ENCODE data around the gene TANGO2.

Gene TANGO2

DNA sequence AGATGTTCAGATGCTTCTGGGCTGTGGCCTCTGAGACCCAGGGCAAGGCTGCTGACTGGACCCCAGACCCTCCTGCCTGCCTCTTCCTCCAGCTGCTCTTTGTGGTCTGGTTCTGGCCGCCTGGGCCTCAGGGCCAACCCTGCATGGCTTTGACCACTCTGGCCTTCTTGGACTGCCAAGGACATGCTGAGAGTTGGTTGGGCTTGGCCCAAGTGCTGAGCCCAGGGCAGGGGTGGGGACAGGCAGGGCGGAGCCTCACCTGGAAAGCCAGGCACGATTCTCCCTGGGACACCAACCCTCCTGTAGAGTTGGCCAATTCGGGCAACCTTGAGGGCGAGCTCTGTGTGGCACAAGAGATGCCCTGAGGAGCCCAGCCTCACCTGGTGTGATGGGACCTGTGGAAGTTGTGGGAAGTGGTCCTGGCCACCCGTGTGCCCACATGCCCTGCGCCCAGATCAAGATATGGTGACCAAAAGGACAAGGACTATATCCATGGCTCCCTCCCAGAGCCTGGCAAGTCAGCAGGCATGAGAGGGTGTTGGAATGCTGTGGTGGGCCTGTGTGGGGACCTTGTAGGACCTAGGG lies 11.6 kb downstream of the TANGO2 start:
- TF ChIP-seq TEAD4 (IDR thresholded peaks at IDR 0.05) = no peak
- no peak for TF ChIP-seq TCF12 (IDR thresholded peaks at IDR 0.05; ENCODE audit: low read depth)
- no peak for TF ChIP-seq EGR1 (IDR thresholded peaks at IDR 0.05)
- TF ChIP-seq RAD21 (IDR thresholded peaks at IDR 0.05; ENCODE audit: low read depth) = no peak
- TF ChIP-seq YY1 (IDR thresholded peaks at IDR 0.05; ENCODE audit: low read depth) = no peak
- TF ChIP-seq, protein P1, sequence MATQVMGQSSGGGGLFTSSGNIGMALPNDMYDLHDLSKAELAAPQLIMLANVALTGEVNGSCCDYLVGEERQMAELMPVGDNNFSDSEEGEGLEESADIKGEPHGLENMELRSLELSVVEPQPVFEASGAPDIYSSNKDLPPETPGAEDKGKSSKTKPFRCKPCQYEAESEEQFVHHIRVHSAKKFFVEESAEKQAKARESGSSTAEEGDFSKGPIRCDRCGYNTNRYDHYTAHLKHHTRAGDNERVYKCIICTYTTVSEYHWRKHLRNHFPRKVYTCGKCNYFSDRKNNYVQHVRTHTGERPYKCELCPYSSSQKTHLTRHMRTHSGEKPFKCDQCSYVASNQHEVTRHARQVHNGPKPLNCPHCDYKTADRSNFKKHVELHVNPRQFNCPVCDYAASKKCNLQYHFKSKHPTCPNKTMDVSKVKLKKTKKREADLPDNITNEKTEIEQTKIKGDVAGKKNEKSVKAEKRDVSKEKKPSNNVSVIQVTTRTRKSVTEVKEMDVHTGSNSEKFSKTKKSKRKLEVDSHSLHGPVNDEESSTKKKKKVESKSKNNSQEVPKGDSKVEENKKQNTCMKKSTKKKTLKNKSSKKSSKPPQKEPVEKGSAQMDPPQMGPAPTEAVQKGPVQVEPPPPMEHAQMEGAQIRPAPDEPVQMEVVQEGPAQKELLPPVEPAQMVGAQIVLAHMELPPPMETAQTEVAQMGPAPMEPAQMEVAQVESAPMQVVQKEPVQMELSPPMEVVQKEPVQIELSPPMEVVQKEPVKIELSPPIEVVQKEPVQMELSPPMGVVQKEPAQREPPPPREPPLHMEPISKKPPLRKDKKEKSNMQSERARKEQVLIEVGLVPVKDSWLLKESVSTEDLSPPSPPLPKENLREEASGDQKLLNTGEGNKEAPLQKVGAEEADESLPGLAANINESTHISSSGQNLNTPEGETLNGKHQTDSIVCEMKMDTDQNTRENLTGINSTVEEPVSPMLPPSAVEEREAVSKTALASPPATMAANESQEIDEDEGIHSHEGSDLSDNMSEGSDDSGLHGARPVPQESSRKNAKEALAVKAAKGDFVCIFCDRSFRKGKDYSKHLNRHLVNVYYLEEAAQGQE (IDR thresholded peaks at IDR 0.05; ENCODE audit: low read depth) = no peak
- TF ChIP-seq NFIC (IDR thresholded peaks at IDR 0.05) = no peak
- TF ChIP-seq, protein P2, sequence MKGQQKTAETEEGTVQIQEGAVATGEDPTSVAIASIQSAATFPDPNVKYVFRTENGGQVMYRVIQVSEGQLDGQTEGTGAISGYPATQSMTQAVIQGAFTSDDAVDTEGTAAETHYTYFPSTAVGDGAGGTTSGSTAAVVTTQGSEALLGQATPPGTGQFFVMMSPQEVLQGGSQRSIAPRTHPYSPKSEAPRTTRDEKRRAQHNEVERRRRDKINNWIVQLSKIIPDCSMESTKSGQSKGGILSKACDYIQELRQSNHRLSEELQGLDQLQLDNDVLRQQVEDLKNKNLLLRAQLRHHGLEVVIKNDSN (IDR thresholded peaks at IDR 0.05) = no peak
- TF ChIP-seq, protein P3, sequence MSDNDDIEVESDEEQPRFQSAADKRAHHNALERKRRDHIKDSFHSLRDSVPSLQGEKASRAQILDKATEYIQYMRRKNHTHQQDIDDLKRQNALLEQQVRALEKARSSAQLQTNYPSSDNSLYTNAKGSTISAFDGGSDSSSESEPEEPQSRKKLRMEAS (IDR thresholded peaks at IDR 0.05) = no peak
- TF ChIP-seq TAF1 (IDR thresholded peaks at IDR 0.05; ENCODE audit: low read depth) = no peak
- TF ChIP-seq FOXM1 (IDR thresholded peaks at IDR 0.05; ENCODE audit: borderline replicate concordance, low read depth) = no peak

- TF ChIP-seq CREB1 (IDR thresholded peaks at IDR 0.05; ENCODE audit: low read depth) (no peak), EGR1 (IDR thresholded peaks at IDR 0.05) (no peak), YY1 (IDR thresholded peaks at IDR 0.05; ENCODE audit: low read depth) (no peak), EP300 (IDR thresholded peaks at IDR 0.05; ENCODE audit: borderline replicate concordance) (no peak), FOXM1 (IDR thresholded peaks at IDR 0.05; ENCODE audit: borderline replicate concordance, low read depth) (no peak), ZBTB7A (IDR thresholded peaks at IDR 0.05; ENCODE audit: low read depth) (no peak), TCF12 (IDR thresholded peaks at IDR 0.05; ENCODE audit: low read depth) (no peak)
- TF ChIP-seq, protein P3 (IDR thresholded peaks at IDR 0.05) = no peak
Measured at GRCh38 chr22:20033045-20033706, 12.3 kb downstream of the TANGO2 start.

GRCh38 chr22:20034143-20034542 lies 13.2 kb downstream of the TANGO2 start:
- TF ChIP-seq YY1 (IDR thresholded peaks at IDR 0.05; ENCODE audit: low read depth) (no peak), FOXM1 (IDR thresholded peaks at IDR 0.05; ENCODE audit: borderline replicate concordance, low read depth) (no peak), ZBTB7A (IDR thresholded peaks at IDR 0.05; ENCODE audit: low read depth) (no peak), CREB1 (IDR thresholded peaks at IDR 0.05; ENCODE audit: low read depth) (no peak), NFIC (IDR thresholded peaks at IDR 0.05) (no peak), TEAD4 (IDR thresholded peaks at IDR 0.05) (no peak)
- TF ChIP-seq, protein P2 (IDR thresholded peaks at IDR 0.05) = no peak

DNA sequence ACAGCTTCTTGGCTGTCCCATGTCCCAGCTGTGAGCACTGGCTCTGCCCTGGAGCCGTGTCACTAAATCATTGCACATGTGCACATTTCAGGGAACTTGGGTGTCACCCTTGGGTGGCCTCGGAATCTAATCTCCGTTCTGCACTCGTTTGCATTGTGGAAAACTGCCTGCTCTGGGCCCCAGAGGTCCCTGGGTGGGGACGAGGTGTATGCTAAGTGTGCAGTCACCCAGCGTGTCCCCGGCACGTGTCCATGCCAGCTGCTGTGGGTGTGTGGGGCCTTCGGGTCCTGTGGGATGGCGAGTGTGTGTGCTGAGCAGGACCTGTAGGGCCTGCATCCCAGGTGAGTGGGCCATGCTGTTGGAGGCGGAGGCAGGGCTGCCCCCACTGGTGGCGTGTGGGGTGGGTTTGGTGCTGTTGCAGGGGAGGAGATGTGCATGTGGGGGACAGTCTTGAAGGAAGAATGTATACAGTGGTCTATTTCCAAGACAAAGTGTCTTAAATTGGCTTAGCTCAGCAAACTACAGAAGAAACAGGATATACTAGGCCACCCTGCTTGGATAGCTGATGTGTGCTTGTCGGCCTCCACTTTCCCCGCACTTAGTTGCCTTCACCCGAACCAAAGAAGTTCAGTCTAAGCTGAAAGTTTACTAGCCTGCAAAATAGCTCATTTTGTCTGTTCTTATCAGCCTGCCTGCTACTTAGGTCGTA lies 14.6 kb downstream of the TANGO2 start:
- no peak for TF ChIP-seq CREB1 (IDR thresholded peaks at IDR 0.05; ENCODE audit: low read depth)
- TF ChIP-seq NFIC (IDR thresholded peaks at IDR 0.05) = no peak
- TF ChIP-seq, protein P3 (IDR thresholded peaks at IDR 0.05) = no peak
- no peak for TF ChIP-seq TAF1 (IDR thresholded peaks at IDR 0.05; ENCODE audit: low read depth)
- TF ChIP-seq FOXM1 (IDR thresholded peaks at IDR 0.05; ENCODE audit: borderline replicate concordance, low read depth) = no peak
- TF ChIP-seq ZBTB7A (IDR thresholded peaks at IDR 0.05; ENCODE audit: low read depth) = no peak

DNA sequence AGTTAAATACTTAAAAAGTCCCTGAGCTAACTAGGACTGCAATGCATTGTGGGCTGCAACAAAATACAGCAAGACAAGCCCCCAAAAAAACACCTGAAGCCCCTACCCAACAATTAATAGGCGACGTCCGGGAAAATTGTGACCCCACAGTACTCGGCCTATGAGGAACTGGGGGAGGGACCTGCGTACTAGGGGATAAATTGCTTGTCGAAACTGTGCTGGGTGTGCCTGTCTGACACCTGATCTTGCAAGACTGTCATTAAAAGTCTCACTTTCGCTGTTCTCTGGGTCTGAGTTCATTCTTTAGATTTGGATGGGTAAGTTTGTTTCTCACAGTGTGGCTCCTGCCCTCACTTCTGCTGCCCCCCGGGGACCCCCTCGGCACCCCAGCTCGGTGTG lies 15.2 kb downstream of the TANGO2 start:
- TF ChIP-seq, protein P1 (IDR thresholded peaks at IDR 0.05; ENCODE audit: low read depth) = no peak
- TF ChIP-seq, protein P3 (IDR thresholded peaks at IDR 0.05) = no peak
